GM19463 (cell line): ENCODE data around the gene KBTBD13.

Experiments
- ATAC-seq: cut with Tn5 transposase; IDR thresholded peaks from one replicate; pipeline ENCODE4 v1.9.1; 2021; ENCODE audit warnings: mild to moderate bottlenecking, moderate library complexity; ENCODE audit not compliant: unreplicated experiment

The KBTBD13 gene

DNA sequence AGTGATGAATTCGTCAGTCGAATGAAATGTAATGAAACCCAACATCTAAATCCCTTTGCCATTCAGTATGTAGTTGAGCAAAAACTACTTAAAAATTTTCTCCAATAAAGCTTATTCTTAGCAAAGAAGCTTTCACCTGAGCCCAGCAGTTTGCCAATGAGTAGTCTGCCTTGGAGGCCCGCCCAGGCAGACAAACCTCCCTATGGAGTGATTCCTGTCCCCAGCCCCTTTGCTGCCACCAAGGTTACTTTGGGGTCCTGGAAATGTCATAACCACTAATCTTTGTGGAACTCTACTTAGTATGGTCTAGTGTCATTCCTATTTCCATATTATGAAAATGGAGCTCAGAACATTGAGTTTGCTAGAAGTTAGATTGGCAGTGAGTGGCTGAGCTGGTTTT, 26.4 kb downstream of the KBTBD13 start:
- no peak for ATAC-seq

DNA sequence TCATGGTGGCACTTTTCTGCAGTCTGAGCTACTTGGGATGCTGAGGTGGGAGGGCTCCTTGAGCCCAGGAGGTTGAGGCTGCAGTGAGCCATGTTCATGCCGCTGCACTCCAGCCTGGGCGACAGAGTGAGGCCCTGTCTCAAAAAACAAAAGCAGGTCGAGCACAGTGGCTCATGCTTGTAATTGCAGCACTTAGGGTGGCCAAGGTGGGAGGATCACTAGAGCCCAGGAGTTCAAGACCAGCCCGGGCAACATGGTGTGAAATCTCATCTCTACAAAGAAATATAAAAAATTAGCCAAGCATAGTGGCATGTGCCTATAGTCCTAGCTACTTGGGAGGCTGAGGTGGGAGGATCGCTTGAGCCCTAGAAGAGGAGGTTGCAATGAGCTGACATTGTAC, 28.5 kb downstream of the KBTBD13 start:
- ATAC-seq, result no peak

DNA sequence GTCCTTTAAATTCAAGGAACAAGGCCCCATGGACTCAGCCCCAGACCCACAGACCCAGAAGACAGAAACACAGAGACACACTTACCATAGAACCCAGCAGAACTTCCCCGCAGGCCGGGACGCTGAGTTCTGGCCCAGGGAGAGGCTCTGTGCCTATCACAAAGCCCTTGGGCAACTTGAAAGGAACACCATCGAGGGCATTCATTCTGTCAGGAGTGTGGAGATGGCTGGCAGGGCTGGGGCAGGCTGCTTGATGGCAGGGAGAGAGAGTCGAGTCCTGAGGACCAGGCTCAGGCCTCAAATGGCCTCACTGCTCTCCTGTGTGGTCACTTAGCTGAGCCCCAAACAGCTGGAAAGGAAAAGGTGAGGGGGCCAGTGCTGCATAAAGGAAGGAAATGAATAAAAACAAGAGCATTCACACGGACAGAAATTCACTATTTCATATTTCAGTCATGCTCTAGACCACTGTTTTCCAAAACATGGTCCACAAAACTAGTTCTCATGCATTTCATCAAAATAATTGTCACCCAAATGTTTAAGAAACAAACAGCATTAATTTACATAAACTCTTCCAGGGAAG, 29.6 kb downstream of the KBTBD13 start:
- ATAC-seq, result no peak

DNA sequence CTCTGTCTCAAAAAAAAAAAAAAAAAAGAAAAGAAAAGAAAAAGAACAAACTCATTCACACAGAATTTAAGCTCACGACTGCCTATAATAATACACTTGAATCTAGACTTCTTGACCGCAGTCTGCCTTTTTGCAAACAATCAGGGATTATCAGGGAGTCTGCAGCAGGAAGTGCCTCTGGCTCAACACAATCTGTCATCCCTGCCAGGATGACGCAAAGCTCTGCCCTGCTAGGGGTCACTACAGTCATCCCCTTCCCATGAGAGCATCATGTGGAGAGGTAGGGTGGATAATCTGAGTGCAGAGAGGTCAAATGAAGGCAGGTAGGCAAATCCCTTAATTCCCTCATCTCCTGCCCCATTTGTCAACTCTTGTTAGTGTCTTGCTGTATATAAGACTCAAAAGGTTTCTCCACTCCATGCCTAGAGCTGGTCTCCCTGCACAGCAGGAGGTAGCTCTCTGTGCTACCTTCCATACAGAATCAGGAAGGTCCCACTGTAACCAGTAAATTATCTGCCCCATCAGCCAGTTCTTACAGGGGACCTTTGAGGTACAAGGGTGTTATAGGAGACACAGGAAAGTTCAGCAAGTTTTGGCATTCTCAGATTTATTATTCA, 34.2 kb downstream of the KBTBD13 start:
- no peak for ATAC-seq

DNA sequence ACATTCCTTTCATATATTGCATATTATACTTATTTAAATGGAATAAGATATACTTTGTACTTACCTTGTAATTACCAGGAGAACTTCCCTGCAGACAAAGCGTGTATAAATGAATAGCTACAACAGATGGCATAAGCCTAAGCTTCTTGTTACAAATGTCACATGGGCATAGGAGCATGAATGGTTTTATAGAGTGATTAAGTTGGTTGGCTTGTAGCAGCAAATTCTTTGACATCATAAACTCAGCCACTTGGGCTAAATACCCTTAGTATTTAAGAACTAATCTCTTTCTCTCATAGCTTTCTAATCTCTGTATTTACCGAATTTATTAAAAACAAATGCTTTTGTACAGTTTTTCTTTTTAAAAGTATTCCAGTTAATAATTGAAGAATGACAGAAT, 38.5 kb downstream of the KBTBD13 start, which contains the start of gene UBAP1L:
UBAP1L (minus strand) TSS at position 115 of the 400 bp plus-strand sequence. CDS start 8,985 bp downstream, outside the sequence.
- no peak for ATAC-seq

DNA sequence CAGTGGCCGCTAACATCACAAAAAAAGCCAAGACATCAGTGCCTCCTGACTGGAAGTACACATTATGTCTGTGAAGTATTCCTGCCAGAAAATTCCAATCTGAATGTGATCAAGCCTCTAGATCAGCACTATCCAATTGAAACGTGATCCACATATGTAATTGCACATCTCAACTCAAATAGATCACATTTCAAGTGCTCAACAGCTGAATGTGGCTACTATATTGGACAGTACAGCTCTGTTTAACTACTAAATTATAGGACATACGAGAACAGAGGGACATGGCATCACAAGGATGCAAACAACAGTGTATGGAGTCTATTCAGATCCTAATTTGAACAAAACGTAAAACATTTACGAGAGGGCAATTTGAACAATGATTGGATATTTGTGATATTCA, 39.0 kb downstream of the KBTBD13 start:
- ATAC-seq, result no peak
